ENCODE measurements around the gene NUP93.

GRCh38 chr16:56743840-56744239, 13.9 kb downstream of the NUP93 start:
- no peak for TF ChIP-seq CTCF (IDR thresholded peaks at IDR 0.05; ENCODE audit: low read length)
- no peak for TF ChIP-seq EZH2phosphoT487 (IDR thresholded peaks at IDR 0.05; ENCODE audit: low read length)

Data from MM.1S (cell line).